ENCODE results near the gene LAD1.

DNA sequence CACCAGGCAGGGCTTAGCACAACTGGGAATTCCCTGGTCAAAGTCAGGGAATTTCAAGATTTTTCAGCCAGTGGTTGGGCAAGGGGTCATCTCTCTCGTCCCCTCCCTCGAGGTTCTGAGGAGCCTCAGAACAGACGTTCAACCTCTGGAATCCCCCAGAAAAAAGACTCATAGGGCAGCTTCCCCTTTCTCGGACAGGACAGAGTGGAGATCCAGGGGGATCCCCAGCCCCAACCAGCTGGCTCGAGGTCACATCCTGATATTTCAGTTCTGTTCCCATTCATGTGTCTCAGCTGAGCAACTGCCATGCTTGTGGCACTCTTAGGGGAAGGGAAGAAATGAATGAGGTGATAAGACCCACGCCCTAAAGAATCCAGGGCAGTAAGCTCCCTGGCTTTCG lies 4.9 kb upstream of the LAD1 start:
- TF ChIP-seq, protein P1, sequence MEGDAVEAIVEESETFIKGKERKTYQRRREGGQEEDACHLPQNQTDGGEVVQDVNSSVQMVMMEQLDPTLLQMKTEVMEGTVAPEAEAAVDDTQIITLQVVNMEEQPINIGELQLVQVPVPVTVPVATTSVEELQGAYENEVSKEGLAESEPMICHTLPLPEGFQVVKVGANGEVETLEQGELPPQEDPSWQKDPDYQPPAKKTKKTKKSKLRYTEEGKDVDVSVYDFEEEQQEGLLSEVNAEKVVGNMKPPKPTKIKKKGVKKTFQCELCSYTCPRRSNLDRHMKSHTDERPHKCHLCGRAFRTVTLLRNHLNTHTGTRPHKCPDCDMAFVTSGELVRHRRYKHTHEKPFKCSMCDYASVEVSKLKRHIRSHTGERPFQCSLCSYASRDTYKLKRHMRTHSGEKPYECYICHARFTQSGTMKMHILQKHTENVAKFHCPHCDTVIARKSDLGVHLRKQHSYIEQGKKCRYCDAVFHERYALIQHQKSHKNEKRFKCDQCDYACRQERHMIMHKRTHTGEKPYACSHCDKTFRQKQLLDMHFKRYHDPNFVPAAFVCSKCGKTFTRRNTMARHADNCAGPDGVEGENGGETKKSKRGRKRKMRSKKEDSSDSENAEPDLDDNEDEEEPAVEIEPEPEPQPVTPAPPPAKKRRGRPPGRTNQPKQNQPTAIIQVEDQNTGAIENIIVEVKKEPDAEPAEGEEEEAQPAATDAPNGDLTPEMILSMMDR (IDR thresholded peaks at IDR 0.05): no peak
- TF ChIP-seq, protein P2, sequence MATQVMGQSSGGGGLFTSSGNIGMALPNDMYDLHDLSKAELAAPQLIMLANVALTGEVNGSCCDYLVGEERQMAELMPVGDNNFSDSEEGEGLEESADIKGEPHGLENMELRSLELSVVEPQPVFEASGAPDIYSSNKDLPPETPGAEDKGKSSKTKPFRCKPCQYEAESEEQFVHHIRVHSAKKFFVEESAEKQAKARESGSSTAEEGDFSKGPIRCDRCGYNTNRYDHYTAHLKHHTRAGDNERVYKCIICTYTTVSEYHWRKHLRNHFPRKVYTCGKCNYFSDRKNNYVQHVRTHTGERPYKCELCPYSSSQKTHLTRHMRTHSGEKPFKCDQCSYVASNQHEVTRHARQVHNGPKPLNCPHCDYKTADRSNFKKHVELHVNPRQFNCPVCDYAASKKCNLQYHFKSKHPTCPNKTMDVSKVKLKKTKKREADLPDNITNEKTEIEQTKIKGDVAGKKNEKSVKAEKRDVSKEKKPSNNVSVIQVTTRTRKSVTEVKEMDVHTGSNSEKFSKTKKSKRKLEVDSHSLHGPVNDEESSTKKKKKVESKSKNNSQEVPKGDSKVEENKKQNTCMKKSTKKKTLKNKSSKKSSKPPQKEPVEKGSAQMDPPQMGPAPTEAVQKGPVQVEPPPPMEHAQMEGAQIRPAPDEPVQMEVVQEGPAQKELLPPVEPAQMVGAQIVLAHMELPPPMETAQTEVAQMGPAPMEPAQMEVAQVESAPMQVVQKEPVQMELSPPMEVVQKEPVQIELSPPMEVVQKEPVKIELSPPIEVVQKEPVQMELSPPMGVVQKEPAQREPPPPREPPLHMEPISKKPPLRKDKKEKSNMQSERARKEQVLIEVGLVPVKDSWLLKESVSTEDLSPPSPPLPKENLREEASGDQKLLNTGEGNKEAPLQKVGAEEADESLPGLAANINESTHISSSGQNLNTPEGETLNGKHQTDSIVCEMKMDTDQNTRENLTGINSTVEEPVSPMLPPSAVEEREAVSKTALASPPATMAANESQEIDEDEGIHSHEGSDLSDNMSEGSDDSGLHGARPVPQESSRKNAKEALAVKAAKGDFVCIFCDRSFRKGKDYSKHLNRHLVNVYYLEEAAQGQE (IDR thresholded peaks at IDR 0.05; ENCODE audit: insufficient read depth in 1 of 2, low read depth in 2 of 2, low read length in 1 of 2): no peak
- TF ChIP-seq POLR2AphosphoS5 (IDR thresholded peaks at IDR 0.05; ENCODE audit: low read depth, low read length): no peak
- TF ChIP-seq SIN3A (IDR thresholded peaks at IDR 0.05; ENCODE audit: borderline replicate concordance, insufficient read depth, low read depth, low read length): no peak
- no peak for TF ChIP-seq TCF7L2 (IDR thresholded peaks at IDR 0.05; ENCODE audit: low read depth, low read length)
